OCI-LY1 (cell line): ENCODE results near the gene MXD4.

Source experiments
- EZH2 ChIP-seq: fragments of 200-600 bp; sonication (generic), shearing (Covaris generic); IDR thresholded peaks from 2 replicates; pipeline ENCODE4 v1.8.0; 2017; ENCODE audit warnings: borderline replicate concordance, mixed run types, mild to moderate bottlenecking, antibody characterized with exemption, low read length, moderate library complexity, mixed read lengths
- TF ChIP-seq, protein P1 (sequence below): fragments of 200-600 bp; sonication (generic), shearing (Covaris generic); IDR thresholded peaks from 2 replicates; pipeline ENCODE4 v1.5.1; 2017; ENCODE audit warnings: mild to moderate bottlenecking, antibody characterized with exemption, low read length, moderate library complexity, mixed read lengths

DNA sequence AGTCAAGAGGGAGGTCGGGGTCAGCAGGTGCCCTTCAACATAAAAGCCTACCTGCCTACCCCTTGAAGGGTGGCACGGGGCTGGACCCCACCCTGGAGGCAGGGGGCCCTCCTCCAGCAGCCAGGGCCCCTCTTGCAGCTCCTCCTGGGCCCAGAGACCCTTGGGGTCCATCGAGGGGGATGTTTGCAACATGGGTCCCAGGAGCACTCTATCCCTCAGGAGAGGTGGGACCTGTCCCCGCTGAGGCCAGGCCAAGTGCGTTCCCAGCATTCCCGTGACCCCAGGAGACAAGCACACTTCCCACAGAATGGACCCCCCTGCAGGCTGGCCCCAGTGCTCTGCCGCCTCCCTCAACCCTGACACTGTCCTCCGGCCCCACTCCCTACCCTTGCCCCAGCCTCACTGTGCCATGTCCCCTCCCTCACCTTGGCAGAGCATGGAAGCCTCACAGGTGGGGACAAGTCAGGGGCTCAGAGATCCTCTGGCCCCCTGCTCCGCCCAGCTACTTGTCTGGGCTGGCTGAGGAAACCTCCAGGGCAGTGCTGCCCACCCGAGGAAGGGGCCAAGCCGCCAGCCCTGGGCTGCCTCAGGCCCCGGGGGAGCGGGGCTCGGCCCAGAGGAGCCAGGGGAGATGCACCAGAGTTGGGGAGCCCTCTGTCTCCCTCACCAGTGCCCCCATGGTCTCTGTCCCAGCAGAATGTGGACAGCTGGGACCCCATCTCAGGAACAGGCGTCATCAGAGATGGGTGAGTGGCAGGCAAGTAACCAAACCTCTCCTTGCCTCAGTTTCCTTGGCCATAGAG lies 2.2 kb downstream of the MXD4 start:
- TF ChIP-seq, protein P1, sequence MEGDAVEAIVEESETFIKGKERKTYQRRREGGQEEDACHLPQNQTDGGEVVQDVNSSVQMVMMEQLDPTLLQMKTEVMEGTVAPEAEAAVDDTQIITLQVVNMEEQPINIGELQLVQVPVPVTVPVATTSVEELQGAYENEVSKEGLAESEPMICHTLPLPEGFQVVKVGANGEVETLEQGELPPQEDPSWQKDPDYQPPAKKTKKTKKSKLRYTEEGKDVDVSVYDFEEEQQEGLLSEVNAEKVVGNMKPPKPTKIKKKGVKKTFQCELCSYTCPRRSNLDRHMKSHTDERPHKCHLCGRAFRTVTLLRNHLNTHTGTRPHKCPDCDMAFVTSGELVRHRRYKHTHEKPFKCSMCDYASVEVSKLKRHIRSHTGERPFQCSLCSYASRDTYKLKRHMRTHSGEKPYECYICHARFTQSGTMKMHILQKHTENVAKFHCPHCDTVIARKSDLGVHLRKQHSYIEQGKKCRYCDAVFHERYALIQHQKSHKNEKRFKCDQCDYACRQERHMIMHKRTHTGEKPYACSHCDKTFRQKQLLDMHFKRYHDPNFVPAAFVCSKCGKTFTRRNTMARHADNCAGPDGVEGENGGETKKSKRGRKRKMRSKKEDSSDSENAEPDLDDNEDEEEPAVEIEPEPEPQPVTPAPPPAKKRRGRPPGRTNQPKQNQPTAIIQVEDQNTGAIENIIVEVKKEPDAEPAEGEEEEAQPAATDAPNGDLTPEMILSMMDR = no peak
- no peak for TF ChIP-seq EZH2
